GM23338 (cell line): ENCODE measurements around the gene UHMK1.

Source experiments
- CREB1 ChIP-seq: fragments of 250-450 bp; sonication (Bioruptor Pico); IDR thresholded peaks from 2 replicates; pipeline ENCODE4 v1.5.0; 2020; ENCODE audit warnings: low read depth, mild to moderate bottlenecking, moderate library complexity
- CTCF ChIP-seq, 2 experiments: fragments of 200-600 bp in 1 of 2; sonication (generic) in 1 of 2; conservative IDR thresholded peaks; 2 replicates each; pipeline versions ENCODE4 v1.5.1 to v1.6.1; 2016 to 2017; ENCODE audit warnings: antibody characterized with exemption in 2 of 2, low read depth in 2 of 2, mild to moderate bottlenecking in 2 of 2, moderate library complexity in 1 of 2
- ETS1 ChIP-seq: IDR thresholded peaks from 2 replicates; pipeline ENCODE4 v1.6.1; 2016; ENCODE audit warnings: antibody characterized with exemption
- EZH2 ChIP-seq: fragments of 200-600 bp; sonication (generic); IDR thresholded peaks from one replicate; pipeline ENCODE4 v1.8.0; 2017; ENCODE audit warnings: antibody characterized with exemption, mild to moderate bottlenecking, low read depth; ENCODE audit not compliant: unreplicated experiment
- EZH2phosphoT487 ChIP-seq: fragments of 200-600 bp; sonication (generic); IDR thresholded peaks from one replicate; pipeline ENCODE4 v1.8.1; 2018; ENCODE audit warnings: antibody characterized with exemption; ENCODE audit not compliant: unreplicated experiment
- JUNB ChIP-seq: IDR thresholded peaks from one replicate; pipeline ENCODE4 v1.6.1; 2016; ENCODE audit warnings: antibody characterized with exemption; ENCODE audit not compliant: unreplicated experiment
- NANOG ChIP-seq: IDR thresholded peaks from 2 replicates; pipeline ENCODE4 v1.6.1; 2016; ENCODE audit warnings: antibody characterized with exemption, borderline replicate concordance
- POLR2AphosphoS5 ChIP-seq: IDR thresholded peaks from 2 replicates; pipeline ENCODE4 v1.6.1; 2016; ENCODE audit warnings: antibody characterized with exemption, low read depth
- REST ChIP-seq: IDR thresholded peaks from one replicate; pipeline ENCODE4 v1.6.1; 2018; ENCODE audit warnings: antibody characterized with exemption; ENCODE audit not compliant: unreplicated experiment
- ZNF331 ChIP-seq: fragments of 250-450 bp; sonication (Bioruptor Pico); IDR thresholded peaks from 2 replicates; pipeline ENCODE4 v1.5.0; 2020; ENCODE audit warnings: low read depth, mild to moderate bottlenecking, moderate library complexity
- ZNF462 ChIP-seq: fragments of 250-450 bp; sonication (Bioruptor Pico); IDR thresholded peaks from 2 replicates; pipeline ENCODE4 v1.5.0; 2020; ENCODE audit warnings: mild to moderate bottlenecking, moderate library complexity

GRCh38 chr1:162562470-162562828 is 64.8 kb downstream of the UHMK1 start:
- no peak for TF ChIP-seq CTCF (conservative IDR thresholded peaks at IDR 0.05; ENCODE audit: low read depth in 2 of 2)
- no peak for TF ChIP-seq POLR2AphosphoS5
- TF ChIP-seq ETS1 = no peak
- no peak for TF ChIP-seq EZH2
- TF ChIP-seq ZNF331 (CRISPR knock-in tag) = no peak
- no peak for TF ChIP-seq REST
- TF ChIP-seq CREB1 (CRISPR knock-in tag) = no peak
- TF ChIP-seq EZH2phosphoT487 = no peak
- TF ChIP-seq JUNB = no peak
- TF ChIP-seq ZNF462 (CRISPR knock-in tag) = no peak
- TF ChIP-seq NANOG = no peak
